Epithelial cell of esophagus (primary cell): Measurements from ENCODE around the gene ZNF460.

Experiments
- DNase-seq: peaks from one replicate; pipeline ENCODE4 v3.0.0; 2010; ENCODE audit warnings: low read depth
- H3K4me3 ChIP-seq: 2 replicates; pipeline ENCODE4 v1.5.1; 2011; ENCODE audit warnings: mild to moderate bottlenecking, low read length, control low read depth
- TF ChIP-seq, protein P1 (sequence below): IDR thresholded peaks from 2 replicates; pipeline ENCODE4 v1.5.1; 2011; ENCODE audit warnings: low read depth, mild to moderate bottlenecking, low read length, control low read depth, inconsistent platforms; ENCODE audit not compliant: insufficient read depth; ENCODE audit errors: missing control alignments

Gene ZNF460

DNA sequence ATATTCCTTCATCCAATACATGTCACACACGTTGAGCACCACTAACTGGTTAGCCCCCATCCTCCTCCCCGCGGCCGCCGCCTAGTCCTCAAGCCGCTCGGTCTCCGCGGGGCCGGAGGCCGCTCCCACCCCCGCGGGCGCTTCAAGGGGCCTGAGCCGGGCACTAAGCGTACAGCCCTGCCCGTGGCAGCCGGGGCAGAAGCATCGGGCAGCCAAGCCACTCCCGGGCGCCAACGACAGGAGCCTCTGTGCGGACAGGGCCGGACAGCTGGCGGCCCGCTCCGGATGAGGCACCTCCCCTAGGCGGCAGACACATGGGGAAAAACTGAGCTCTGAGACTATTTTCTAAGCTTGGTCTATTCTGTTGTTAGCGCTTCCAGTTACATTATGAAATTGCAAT is 37.2 kb downstream of the ZNF460 start:
- H3K4me3 ChIP-seq = no peak overlapping the region

DNA sequence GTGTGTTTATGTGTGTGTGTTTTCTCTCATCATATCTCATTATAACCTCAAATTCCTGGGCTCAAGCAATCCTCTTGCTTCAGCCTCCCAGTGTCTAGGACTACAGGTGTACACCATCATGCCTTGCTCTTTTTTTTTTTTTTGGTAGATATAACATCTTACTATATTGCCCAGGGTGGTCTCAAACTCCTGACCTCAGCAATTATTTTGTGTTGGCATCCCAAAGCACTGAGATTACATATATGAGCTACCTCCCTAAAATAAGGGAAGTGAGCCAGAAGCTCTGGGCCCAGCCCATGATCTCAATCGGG is 39.5 kb downstream of the ZNF460 start:
- no peak for DNase-seq
- H3K4me3 ChIP-seq = peak overlapping the region; percentile 63
- TF ChIP-seq, protein P1, sequence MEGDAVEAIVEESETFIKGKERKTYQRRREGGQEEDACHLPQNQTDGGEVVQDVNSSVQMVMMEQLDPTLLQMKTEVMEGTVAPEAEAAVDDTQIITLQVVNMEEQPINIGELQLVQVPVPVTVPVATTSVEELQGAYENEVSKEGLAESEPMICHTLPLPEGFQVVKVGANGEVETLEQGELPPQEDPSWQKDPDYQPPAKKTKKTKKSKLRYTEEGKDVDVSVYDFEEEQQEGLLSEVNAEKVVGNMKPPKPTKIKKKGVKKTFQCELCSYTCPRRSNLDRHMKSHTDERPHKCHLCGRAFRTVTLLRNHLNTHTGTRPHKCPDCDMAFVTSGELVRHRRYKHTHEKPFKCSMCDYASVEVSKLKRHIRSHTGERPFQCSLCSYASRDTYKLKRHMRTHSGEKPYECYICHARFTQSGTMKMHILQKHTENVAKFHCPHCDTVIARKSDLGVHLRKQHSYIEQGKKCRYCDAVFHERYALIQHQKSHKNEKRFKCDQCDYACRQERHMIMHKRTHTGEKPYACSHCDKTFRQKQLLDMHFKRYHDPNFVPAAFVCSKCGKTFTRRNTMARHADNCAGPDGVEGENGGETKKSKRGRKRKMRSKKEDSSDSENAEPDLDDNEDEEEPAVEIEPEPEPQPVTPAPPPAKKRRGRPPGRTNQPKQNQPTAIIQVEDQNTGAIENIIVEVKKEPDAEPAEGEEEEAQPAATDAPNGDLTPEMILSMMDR = no peak

More for the DNA sequence above, 37.2 kb downstream of the ZNF460 start:
- DNase-seq = no peak
- TF ChIP-seq, protein P1 = no peak

DNA sequence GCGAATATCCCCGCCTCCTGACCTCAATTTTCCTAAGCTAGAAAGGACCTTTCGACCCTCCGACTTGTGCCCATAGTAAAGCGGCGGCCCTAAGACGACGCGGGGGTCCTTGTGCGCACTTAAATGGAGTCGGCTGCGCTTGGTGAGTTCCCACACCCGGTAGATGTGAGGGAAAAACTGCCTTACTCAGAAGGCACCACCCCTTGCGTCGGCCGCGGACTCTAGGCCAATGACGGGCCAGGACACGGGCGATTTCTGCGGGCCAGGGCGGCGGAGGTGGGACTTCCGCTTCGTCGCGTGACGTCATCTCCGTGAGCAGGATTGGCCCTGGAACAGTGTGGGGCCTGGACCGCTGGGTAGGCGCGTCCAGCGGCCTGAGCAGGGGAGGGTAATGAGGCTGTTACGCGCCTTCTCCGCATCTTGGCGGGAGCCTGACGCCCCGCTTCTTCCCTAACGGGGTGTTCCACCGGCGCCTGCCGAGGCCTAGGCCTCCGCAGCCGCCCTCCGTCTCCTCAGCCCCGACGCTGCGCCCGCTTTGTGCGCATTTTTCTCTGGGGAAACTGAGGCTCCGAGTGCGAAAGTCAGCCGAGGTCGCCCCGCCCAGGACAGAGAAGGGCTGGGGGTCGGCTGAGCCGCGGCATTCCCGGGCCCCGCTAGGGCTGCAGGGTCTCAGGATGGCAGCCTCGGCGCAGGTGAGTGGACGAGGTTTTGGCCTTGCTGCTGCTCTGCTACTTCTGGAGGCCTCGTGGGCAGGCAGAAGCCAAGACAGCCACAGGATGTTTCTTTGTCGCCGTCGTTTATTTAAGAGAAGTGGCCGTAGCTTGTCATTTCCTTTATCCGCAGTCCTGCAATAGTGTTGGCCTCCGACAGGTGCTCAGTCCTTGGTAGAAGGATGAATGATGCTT is 40.1 kb downstream of the ZNF460 start, which contains the start of gene ZNF543:
TSS of gene ZNF543 (plus strand) at position 293 of the 905 bp plus-strand sequence. CDS start at position 675, 382 bp downstream.
- TF ChIP-seq, protein P1 = peak; percentile 31
- peak; percentile 98 for DNase-seq
- peak within 1 kb of the TSS; percentile 63 for H3K4me3 ChIP-seq

DNA sequence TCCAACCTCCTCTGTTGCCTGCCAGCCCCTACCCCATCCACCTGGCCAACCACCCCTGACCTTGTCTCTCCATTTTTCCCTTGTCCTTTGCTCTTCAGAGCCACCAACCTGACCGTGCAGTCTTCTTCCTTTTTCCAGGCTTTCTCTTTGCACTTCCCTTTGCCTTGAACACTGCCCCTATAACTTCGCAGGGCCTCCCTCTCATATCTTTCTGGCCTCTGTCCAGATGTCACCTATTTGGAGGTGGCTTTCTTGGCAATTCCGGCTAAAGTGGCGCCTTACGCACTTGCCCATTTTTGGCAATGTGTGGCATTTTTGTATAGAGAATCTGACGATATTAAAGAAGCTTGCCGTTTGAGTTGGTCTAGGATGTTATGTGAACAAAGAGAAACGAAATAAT is 40.8 kb downstream of the ZNF460 start:
- DNase-seq = no peak
- TF ChIP-seq, protein P1 = no peak
- peak overlapping the region; percentile 63 for H3K4me3 ChIP-seq

DNA sequence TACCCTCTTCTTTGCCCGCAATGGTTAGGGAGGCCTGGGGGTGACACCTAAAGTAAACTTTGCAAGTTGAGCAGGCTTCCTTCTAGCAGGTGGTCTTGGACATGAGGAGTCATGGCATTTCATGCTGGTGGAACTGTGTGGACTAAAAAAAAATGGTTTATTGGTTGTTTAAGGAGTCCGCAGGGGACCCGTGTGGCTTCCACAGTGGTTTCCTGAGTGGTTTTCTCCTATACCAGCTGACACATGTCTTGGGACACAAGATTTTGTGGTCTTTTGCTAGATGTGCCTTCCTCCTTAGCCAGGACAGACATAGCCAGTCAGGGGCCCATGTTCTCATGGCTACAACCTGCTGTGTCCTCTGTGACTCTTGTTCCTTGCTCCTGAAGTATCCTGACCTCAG is 41.5 kb downstream of the ZNF460 start:
- TF ChIP-seq, protein P1 = no peak
- DNase-seq = no peak
- H3K4me3 ChIP-seq = peak overlapping the region; percentile 63

DNA sequence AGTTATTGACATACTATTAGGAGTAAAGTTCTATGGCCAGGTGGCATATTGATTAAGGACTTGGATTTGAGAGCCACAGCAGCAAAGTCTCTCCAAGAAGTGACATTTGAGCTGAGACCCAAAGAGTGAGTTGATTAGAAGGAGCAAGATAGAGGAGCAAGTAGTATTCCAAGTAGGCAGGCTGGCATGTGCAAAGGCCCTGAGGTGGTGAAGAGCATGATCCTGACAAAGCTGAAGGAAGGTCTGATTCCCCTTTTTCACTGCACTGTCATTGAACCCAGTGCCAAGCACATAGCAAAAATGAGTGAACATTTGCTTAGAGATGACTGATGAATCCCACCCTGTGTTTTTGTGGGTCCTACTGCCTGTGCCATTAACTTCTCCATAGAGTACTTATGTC is 44.7 kb downstream of the ZNF460 start:
- TF ChIP-seq, protein P1 = no peak
- no peak overlapping the region for H3K4me3 ChIP-seq

DNA sequence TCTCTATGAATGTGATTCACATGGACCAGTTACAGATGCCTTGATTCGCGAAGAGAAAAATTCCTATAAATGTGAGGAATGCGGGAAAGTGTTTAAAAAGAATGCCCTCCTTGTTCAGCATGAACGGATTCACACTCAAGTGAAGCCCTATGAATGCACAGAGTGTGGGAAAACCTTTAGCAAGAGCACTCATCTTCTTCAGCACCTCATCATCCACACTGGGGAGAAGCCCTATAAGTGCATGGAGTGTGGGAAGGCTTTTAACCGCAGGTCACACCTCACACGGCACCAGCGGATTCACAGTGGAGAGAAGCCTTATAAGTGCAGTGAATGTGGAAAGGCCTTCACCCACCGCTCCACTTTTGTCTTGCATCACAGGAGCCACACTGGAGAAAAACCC is 47.7 kb downstream of the ZNF460 start:
- no peak for DNase-seq
- TF ChIP-seq, protein P1 = no peak
- no peak overlapping the region for H3K4me3 ChIP-seq

More for the DNA sequence above, 44.7 kb downstream of the ZNF460 start:
- DNase-seq = no peak
